WTC11 (cell line): ENCODE results near the gene GLT1D1. TPM values are rescaled to one million over a fixed set of nuclear protein-coding genes. Genes with fewer than 3 reads are reported as not detected.

Experiments used
- ATAC-seq: fragments of 200-7000 bp; cut with Tn5 transposase; 2 replicates; pipeline ENCODE4 v1.10.0; 2021; ENCODE audit warnings: mild to moderate bottlenecking, moderate library complexity
- CTCF ChIA-PET: fragments of 300-600 bp; sonication (Branson Sonifier 250); formaldehyde crosslinking; loops from one replicate; lab custom pipeline; 2021; ENCODE audit warnings: antibody characterized with exemption; lab: Charles Lee
- POLR2A ChIA-PET: fragments of 350-600 bp; sonication (Branson Sonifier 250); formaldehyde crosslinking; loops from one replicate; lab custom pipeline; 2021; ENCODE audit warnings: antibody characterized with exemption; lab: Charles Lee
- DNase-seq: peaks from one replicate; pipeline ENCODE4 v3.0.0; 2021; ENCODE audit warnings: low spot score
- H3K27ac Mint-ChIP-seq: 2 replicates; pipeline ENCODE4 v1.8.0; 2021; ENCODE audit warnings: mixed read lengths
- H3K27me3 Mint-ChIP-seq: 2 replicates; pipeline ENCODE4 v1.8.0; 2021; ENCODE audit warnings: low read depth, mild to moderate bottlenecking, moderate library complexity, mixed read lengths
- H3K36me3 Mint-ChIP-seq: 2 replicates; pipeline ENCODE4 v1.8.0; 2021; ENCODE audit warnings: mixed read lengths
- H3K4me1 Mint-ChIP-seq: 2 replicates; pipeline ENCODE4 v1.8.0; 2022; ENCODE audit warnings: mixed read lengths
- H3K4me3 Mint-ChIP-seq: 2 replicates; pipeline ENCODE4 v1.8.0; 2021; ENCODE audit warnings: mild to moderate bottlenecking, moderate library complexity, mixed read lengths
- H3K9me3 Mint-ChIP-seq: 2 replicates; pipeline ENCODE4 v1.8.0; 2021; ENCODE audit warnings: mixed read lengths
- FOXP1 ChIP-seq: sonication (generic); formaldehyde crosslinking; IDR thresholded peaks from 2 replicates; pipeline ENCODE4 v1.8.0; 2022; ENCODE audit warnings: missing genetic modification reagents, mild to moderate bottlenecking, moderate library complexity, borderline replicate concordance
- GABPB1 ChIP-seq: sonication (generic); formaldehyde crosslinking; IDR thresholded peaks from 2 replicates; pipeline ENCODE4 v1.8.1; 2023; ENCODE audit warnings: mild to moderate bottlenecking, missing genetic modification reagents
- GRHL2 ChIP-seq: fragments of 250-450 bp; sonication (Bioruptor Pico); IDR thresholded peaks from 2 replicates; pipeline ENCODE4 v1.8.0; 2022; ENCODE audit warnings: mild to moderate bottlenecking, moderate library complexity; ENCODE audit not compliant: insufficient replicate concordance, severe bottlenecking
- GTF2I ChIP-seq: fragments of 250-450 bp; sonication (Bioruptor Pico); conservative IDR thresholded peaks from 2 replicates; pipeline ENCODE4 v1.4.0; 2021; ENCODE audit warnings: mild to moderate bottlenecking
- IRF2 ChIP-seq: sonication (generic); formaldehyde crosslinking; IDR thresholded peaks from 2 replicates; pipeline ENCODE4 v1.8.0; 2022; ENCODE audit warnings: low read depth, missing genetic modification reagents, borderline replicate concordance
- NFYB ChIP-seq: sonication (generic); formaldehyde crosslinking; conservative IDR thresholded peaks from 2 replicates; pipeline ENCODE4 v1.8.0; 2022; ENCODE audit warnings: low read depth, missing genetic modification reagents
- TCF7 ChIP-seq: sonication (generic); formaldehyde crosslinking; IDR thresholded peaks from 2 replicates; pipeline ENCODE4 v1.8.0; 2022; ENCODE audit warnings: mild to moderate bottlenecking, low read depth, missing genetic modification reagents, moderate library complexity
- TEAD1 ChIP-seq: sonication (generic); formaldehyde crosslinking; IDR thresholded peaks from 2 replicates; pipeline ENCODE4 v1.8.0; 2022; ENCODE audit warnings: mild to moderate bottlenecking, missing genetic modification reagents
- total RNA-seq: library from RNA; stranded (reverse); gene quantifications from 3 replicates; pipeline ENCODE4 v1.2.3, GENCODE V29; 2021
- TF ChIP-seq, protein P1 (sequence below): sonication (generic); formaldehyde crosslinking; IDR thresholded peaks from 2 replicates; pipeline ENCODE4 v1.8.1; 2023; ENCODE audit warnings: mild to moderate bottlenecking, missing genetic modification reagents, moderate library complexity
- TF ChIP-seq, protein P2 (sequence below): fragments of 250-450 bp; sonication (Bioruptor Pico); IDR thresholded peaks from 2 replicates; pipeline ENCODE4 v1.9.0; 2021; ENCODE audit warnings: moderate library complexity, mild to moderate bottlenecking, inconsistent platforms, borderline replicate concordance
- TF ChIP-seq, protein P3 (sequence below): sonication (generic); formaldehyde crosslinking; IDR thresholded peaks from 2 replicates; pipeline ENCODE4 v1.8.1; 2023; ENCODE audit warnings: mild to moderate bottlenecking, missing genetic modification reagents
- TF ChIP-seq, protein P4 (sequence below): sonication (generic); formaldehyde crosslinking; IDR thresholded peaks from 2 replicates; pipeline ENCODE4 v1.8.1; 2022; ENCODE audit warnings: low read depth, missing genetic modification reagents, borderline replicate concordance
- TF ChIP-seq, protein P5 (sequence below): sonication (generic); formaldehyde crosslinking; IDR thresholded peaks from 2 replicates; pipeline ENCODE4 v1.8.0; 2022; ENCODE audit warnings: mild to moderate bottlenecking, missing genetic modification reagents
- TF ChIP-seq, protein P6 (sequence below): sonication (generic); formaldehyde crosslinking; IDR thresholded peaks from 2 replicates; pipeline ENCODE4 v1.8.1; 2022; ENCODE audit warnings: mild to moderate bottlenecking, missing genetic modification reagents, moderate library complexity, borderline replicate concordance
- TF ChIP-seq, protein P7 (sequence below): sonication (generic); formaldehyde crosslinking; IDR thresholded peaks from 2 replicates; pipeline ENCODE4 v1.8.1; 2023; ENCODE audit warnings: mild to moderate bottlenecking, missing genetic modification reagents, moderate library complexity
- TF ChIP-seq, protein P8 (sequence below): sonication (generic); formaldehyde crosslinking; IDR thresholded peaks from 2 replicates; pipeline ENCODE4 v1.8.1; 2022; ENCODE audit warnings: missing genetic modification reagents, borderline replicate concordance
- TF ChIP-seq, protein P9 (sequence below): sonication (generic); formaldehyde crosslinking; IDR thresholded peaks from 2 replicates; pipeline ENCODE4 v1.8.0; 2022; ENCODE audit warnings: mild to moderate bottlenecking, missing genetic modification reagents
- TF ChIP-seq, protein P10 (sequence below): sonication (generic); formaldehyde crosslinking; IDR thresholded peaks from 2 replicates; pipeline ENCODE4 v1.8.1; 2022; ENCODE audit warnings: mild to moderate bottlenecking, moderate library complexity, missing genetic modification reagents

GLT1D1 gene
- total RNA-seq, 1 experiment from 2014 or later, result 1.5 TPM

DNA sequence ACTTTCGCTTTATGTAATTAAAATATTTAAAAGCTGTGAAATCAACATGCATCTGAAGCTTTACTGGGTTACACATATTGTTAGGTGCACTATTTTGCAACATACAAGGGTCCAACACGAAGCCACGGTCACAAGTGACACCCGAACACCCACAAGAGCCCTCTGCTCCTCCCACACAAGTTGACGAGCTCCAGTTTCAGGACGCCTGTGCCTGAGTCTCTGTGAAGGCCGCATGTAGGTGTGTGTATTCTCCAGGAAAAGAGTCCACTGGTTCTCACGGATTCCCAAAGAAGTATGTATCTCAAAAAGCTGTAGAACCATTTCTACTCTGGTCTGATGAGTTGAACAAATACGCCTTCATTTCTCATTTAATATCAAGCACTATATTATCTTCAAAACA, 41.5 kb upstream of the GLT1D1 start:
- POLR2A ChIA-PET, result no interaction called here
- CTCF ChIA-PET, result no interaction called here
- Mint-ChIP-seq H3K36me3 (peaks cover 68% of the 10 kb centered on the region), H3K4me3 (no peak overlapping the region), H3K27me3 (no peaks in the 10 kb centered on the region; the same call in 1 of the 2 replicates), H3K27ac (no peak overlapping the region), H3K9me3 (peaks cover 44% of the 10 kb centered on the region), H3K4me1 (no peaks in the 10 kb centered on the region)
- TF ChIP-seq FOXP1 (CRISPR knock-in tag) (no peak), GABPB1 (CRISPR knock-in tag) (no peak), NFYB (CRISPR knock-in tag) (no peak), TEAD1 (CRISPR knock-in tag) (no peak), TCF7 (no peak), GTF2I (no peak), IRF2 (no peak), GRHL2 (no peak)
- TF ChIP-seq, protein P1, sequence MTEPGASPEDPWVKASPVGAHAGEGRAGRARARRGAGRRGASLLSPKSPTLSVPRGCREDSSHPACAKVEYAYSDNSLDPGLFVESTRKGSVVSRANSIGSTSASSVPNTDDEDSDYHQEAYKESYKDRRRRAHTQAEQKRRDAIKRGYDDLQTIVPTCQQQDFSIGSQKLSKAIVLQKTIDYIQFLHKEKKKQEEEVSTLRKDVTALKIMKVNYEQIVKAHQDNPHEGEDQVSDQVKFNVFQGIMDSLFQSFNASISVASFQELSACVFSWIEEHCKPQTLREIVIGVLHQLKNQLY (CRISPR knock-in tag), result no peak
- TF ChIP-seq, protein P2, sequence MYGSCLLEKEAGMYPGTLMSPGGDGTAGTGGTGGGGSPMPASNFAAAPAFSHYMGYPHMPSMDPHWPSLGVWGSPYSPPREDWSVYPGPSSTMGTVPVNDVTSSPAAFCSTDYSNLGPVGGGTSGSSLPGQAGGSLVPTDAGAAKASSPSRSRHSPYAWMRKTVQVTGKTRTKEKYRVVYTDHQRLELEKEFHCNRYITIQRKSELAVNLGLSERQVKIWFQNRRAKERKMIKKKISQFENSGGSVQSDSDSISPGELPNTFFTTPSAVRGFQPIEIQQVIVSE (CRISPR knock-in tag), result no peak
- TF ChIP-seq, protein P3, sequence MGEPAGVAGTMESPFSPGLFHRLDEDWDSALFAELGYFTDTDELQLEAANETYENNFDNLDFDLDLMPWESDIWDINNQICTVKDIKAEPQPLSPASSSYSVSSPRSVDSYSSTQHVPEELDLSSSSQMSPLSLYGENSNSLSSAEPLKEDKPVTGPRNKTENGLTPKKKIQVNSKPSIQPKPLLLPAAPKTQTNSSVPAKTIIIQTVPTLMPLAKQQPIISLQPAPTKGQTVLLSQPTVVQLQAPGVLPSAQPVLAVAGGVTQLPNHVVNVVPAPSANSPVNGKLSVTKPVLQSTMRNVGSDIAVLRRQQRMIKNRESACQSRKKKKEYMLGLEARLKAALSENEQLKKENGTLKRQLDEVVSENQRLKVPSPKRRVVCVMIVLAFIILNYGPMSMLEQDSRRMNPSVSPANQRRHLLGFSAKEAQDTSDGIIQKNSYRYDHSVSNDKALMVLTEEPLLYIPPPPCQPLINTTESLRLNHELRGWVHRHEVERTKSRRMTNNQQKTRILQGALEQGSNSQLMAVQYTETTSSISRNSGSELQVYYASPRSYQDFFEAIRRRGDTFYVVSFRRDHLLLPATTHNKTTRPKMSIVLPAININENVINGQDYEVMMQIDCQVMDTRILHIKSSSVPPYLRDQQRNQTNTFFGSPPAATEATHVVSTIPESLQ, result no peak
- TF ChIP-seq, protein P4, sequence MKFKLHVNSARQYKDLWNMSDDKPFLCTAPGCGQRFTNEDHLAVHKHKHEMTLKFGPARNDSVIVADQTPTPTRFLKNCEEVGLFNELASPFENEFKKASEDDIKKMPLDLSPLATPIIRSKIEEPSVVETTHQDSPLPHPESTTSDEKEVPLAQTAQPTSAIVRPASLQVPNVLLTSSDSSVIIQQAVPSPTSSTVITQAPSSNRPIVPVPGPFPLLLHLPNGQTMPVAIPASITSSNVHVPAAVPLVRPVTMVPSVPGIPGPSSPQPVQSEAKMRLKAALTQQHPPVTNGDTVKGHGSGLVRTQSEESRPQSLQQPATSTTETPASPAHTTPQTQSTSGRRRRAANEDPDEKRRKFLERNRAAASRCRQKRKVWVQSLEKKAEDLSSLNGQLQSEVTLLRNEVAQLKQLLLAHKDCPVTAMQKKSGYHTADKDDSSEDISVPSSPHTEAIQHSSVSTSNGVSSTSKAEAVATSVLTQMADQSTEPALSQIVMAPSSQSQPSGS (CRISPR knock-in tag), result no peak
- TF ChIP-seq, protein P5, sequence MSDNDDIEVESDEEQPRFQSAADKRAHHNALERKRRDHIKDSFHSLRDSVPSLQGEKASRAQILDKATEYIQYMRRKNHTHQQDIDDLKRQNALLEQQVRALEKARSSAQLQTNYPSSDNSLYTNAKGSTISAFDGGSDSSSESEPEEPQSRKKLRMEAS (CRISPR knock-in tag), result no peak
- TF ChIP-seq, protein P6, sequence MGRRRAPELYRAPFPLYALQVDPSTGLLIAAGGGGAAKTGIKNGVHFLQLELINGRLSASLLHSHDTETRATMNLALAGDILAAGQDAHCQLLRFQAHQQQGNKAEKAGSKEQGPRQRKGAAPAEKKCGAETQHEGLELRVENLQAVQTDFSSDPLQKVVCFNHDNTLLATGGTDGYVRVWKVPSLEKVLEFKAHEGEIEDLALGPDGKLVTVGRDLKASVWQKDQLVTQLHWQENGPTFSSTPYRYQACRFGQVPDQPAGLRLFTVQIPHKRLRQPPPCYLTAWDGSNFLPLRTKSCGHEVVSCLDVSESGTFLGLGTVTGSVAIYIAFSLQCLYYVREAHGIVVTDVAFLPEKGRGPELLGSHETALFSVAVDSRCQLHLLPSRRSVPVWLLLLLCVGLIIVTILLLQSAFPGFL (CRISPR knock-in tag), result no peak
- TF ChIP-seq, protein P7, sequence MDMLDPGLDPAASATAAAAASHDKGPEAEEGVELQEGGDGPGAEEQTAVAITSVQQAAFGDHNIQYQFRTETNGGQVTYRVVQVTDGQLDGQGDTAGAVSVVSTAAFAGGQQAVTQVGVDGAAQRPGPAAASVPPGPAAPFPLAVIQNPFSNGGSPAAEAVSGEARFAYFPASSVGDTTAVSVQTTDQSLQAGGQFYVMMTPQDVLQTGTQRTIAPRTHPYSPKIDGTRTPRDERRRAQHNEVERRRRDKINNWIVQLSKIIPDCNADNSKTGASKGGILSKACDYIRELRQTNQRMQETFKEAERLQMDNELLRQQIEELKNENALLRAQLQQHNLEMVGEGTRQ, result no peak
- TF ChIP-seq, protein P8, sequence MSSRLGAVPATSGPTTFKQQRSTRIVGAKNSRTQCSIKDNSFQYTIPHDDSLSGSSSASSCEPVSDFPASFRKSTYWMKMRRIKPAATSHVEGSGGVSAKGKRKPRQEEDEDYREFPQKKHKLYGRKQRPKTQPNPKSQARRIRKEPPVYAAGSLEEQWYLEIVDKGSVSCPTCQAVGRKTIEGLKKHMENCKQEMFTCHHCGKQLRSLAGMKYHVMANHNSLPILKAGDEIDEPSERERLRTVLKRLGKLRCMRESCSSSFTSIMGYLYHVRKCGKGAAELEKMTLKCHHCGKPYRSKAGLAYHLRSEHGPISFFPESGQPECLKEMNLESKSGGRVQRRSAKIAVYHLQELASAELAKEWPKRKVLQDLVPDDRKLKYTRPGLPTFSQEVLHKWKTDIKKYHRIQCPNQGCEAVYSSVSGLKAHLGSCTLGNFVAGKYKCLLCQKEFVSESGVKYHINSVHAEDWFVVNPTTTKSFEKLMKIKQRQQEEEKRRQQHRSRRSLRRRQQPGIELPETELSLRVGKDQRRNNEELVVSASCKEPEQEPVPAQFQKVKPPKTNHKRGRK (CRISPR knock-in tag), result no peak
- TF ChIP-seq, protein P9, sequence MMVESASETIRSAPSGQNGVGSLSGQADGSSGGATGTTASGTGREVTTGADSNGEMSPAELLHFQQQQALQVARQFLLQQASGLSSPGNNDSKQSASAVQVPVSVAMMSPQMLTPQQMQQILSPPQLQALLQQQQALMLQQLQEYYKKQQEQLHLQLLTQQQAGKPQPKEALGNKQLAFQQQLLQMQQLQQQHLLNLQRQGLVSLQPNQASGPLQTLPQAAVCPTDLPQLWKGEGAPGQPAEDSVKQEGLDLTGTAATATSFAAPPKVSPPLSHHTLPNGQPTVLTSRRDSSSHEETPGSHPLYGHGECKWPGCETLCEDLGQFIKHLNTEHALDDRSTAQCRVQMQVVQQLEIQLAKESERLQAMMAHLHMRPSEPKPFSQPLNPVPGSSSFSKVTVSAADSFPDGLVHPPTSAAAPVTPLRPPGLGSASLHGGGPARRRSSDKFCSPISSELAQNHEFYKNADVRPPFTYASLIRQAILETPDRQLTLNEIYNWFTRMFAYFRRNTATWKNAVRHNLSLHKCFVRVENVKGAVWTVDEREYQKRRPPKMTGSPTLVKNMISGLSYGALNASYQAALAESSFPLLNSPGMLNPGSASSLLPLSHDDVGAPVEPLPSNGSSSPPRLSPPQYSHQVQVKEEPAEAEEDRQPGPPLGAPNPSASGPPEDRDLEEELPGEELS, result no peak
- TF ChIP-seq, protein P10, sequence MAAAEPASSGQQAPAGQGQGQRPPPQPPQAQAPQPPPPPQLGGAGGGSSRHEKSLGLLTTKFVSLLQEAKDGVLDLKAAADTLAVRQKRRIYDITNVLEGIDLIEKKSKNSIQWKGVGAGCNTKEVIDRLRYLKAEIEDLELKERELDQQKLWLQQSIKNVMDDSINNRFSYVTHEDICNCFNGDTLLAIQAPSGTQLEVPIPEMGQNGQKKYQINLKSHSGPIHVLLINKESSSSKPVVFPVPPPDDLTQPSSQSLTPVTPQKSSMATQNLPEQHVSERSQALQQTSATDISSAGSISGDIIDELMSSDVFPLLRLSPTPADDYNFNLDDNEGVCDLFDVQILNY (CRISPR knock-in tag), result no peak
- ATAC-seq (no peak), DNase-seq (no peak)
